HepG2 (cell line): ENCODE measurements around the gene SLC48A1. TPM values are rescaled to one million over a fixed set of nuclear protein-coding genes. Genes with fewer than 3 reads are reported as not detected.

Experiments
- ATAC-seq: fragments of 200-7000 bp; cut with Tn5 transposase; 3 replicates; pipeline ENCODE4 v1.9.1; 2020; ENCODE audit warnings: mild to moderate bottlenecking, moderate library complexity
- BruUV-seq: library from RNA; stranded (reverse); fragments of 400-500 nt; replicated peaks from 2 replicates; lab custom pipeline; 2021; lab: Mats Ljungman, UMichigan
- CTCF ChIA-PET: fragments of 300-600 bp; formaldehyde crosslinking; extraction: SDS; loops from one replicate; lab custom pipeline; 2021; ENCODE audit warnings: low total read pairs, inconsistent platforms, low intra/inter-chr PET ratio; lab: Yijun Ruan, JAX
- POLR2A ChIA-PET: fragments of 350-600 bp; sonication (Branson Sonifier 250); formaldehyde crosslinking; loops from one replicate; lab custom pipeline; 2020; ENCODE audit warnings: antibody characterized with exemption, inconsistent platforms; lab: Yijun Ruan, JAX
- DNase-seq: peaks from one replicate; pipeline ENCODE4 v3.0.0-alpha.2; 2015; ENCODE audit warnings: low spot score
- FAIRE-seq: peaks from 3 replicates; lab custom pipeline; 2011; peaks lifted over from hg19 to GRCh38; lab: Jason Lieb, UNC
- H2AFZ ChIP-seq: one replicate; pipeline ENCODE4 v1.6.1; 2011; ENCODE audit warnings: low read length, inconsistent platforms
- H3K27ac ChIP-seq: fragments of 300-600 bp; 3 replicates; pipeline ENCODE4 v1.8.0; 2011; ENCODE audit warnings: mixed run types, mild to moderate bottlenecking, mixed read lengths, low read length, inconsistent platforms; ENCODE audit not compliant: insufficient read depth; ENCODE audit errors: extremely low read length
- H3K27me3 ChIP-seq, 2 experiments: fragments of 200-600 bp in 1 of 2; 2 replicates in 1 of 2; 3 replicates in 1 of 2; pipeline versions ENCODE4 v1.6.0 to v1.8.0; 2011; ENCODE audit warnings: low read length in 2 of 2, mild to moderate bottlenecking in 2 of 2, moderate library complexity in 2 of 2, inconsistent platforms in 1 of 2; ENCODE audit not compliant: insufficient read depth in 2 of 2, control insufficient read depth in 1 of 2
- H3K36me3 ChIP-seq, 2 experiments: fragments of 200-600 bp in 1 of 2; replicated peaks in 1 of 2; 2 replicates in 1 of 2; 3 replicates in 1 of 2; pipeline versions ENCODE4 v1.5.1 to v1.8.0; 2011; ENCODE audit warnings: low read length in 2 of 2, inconsistent platforms in 1 of 2; ENCODE audit not compliant: insufficient read depth in 2 of 2, control insufficient read depth in 1 of 2
- H3K4me1 ChIP-seq: 2 replicates; pipeline ENCODE4 v1.5.1; 2012; ENCODE audit warnings: low read length, inconsistent platforms; ENCODE audit not compliant: insufficient read depth
- H3K4me2 ChIP-seq: 2 replicates; pipeline ENCODE4 v1.6.0; 2011; ENCODE audit warnings: low read depth, low read length, inconsistent platforms
- H3K4me3 ChIP-seq, 3 experiments: fragments of 200-600 bp in 1 of 3; sonication (generic), shearing (Covaris generic) in 1 of 3; replicated peaks in 1 of 3; 2 replicates each; pipeline ENCODE4 v1.5.1; 2011 to 2016; ENCODE audit warnings: low read length in 3 of 3, inconsistent platforms in 2 of 3, low read depth in 2 of 3, mild to moderate bottlenecking in 2 of 3, control low read depth in 1 of 3, mixed read lengths in 1 of 3; ENCODE audit not compliant: insufficient read depth in 1 of 3
- H3K79me2 ChIP-seq: one replicate; pipeline ENCODE4 v1.6.1; 2011; ENCODE audit warnings: low read length, inconsistent platforms; ENCODE audit not compliant: insufficient read depth
- H3K9ac ChIP-seq: 2 replicates; pipeline ENCODE4 v1.6.0; 2011; ENCODE audit warnings: mild to moderate bottlenecking, low read depth, low read length, inconsistent platforms; ENCODE audit not compliant: insufficient read depth
- H3K9me3 ChIP-seq: 2 replicates; pipeline ENCODE4 v1.5.1; 2012; ENCODE audit warnings: mild to moderate bottlenecking, low read length
- H4K20me1 ChIP-seq: 2 replicates; pipeline ENCODE4 v1.6.0; 2011; ENCODE audit warnings: inconsistent platforms, mild to moderate bottlenecking, low read length, moderate library complexity; ENCODE audit not compliant: insufficient read depth
- CHCHD3 ChIP-seq: sonication (generic); formaldehyde crosslinking; IDR thresholded peaks from 2 replicates; pipeline ENCODE4 v1.8.0; 2022; ENCODE audit warnings: mild to moderate bottlenecking, missing genetic modification reagents, moderate library complexity
- CREM ChIP-seq, 2 experiments: sonication (generic) in 1 of 2; formaldehyde crosslinking in 1 of 2; IDR thresholded peaks; 2 replicates each; pipeline versions ENCODE4 v1.4.0 to v1.6.1; 2016 to 2020; ENCODE audit warnings: antibody characterized with exemption in 1 of 2, mild to moderate bottlenecking in 1 of 2, missing genetic modification reagents in 1 of 2
- HMGA1 ChIP-seq: sonication (generic); formaldehyde crosslinking; conservative IDR thresholded peaks from 2 replicates; pipeline ENCODE4 v1.4.0; 2020; ENCODE audit warnings: missing genetic modification reagents
- HNF1B ChIP-seq: sonication (generic); formaldehyde crosslinking; IDR thresholded peaks from 2 replicates; pipeline ENCODE4 v1.5.1; 2020; ENCODE audit warnings: mild to moderate bottlenecking, moderate library complexity, missing genetic modification reagents
- KAT2B ChIP-seq: fragments of 150-350 bp; IDR thresholded peaks from 2 replicates; pipeline ENCODE4 v1.6.1; 2014; ENCODE audit warnings: low read depth, low read length, borderline replicate concordance
- KAT7 ChIP-seq: IDR thresholded peaks from 2 replicates; pipeline ENCODE4 v1.6.1; 2018; ENCODE audit warnings: borderline replicate concordance, missing compliant biosample characterization
- NONO ChIP-seq, 2 experiments: fragments of 450-650 bp in 1 of 2; sonication (generic) in 1 of 2; formaldehyde crosslinking in 1 of 2; IDR thresholded peaks in 1 of 2; conservative IDR thresholded peaks in 1 of 2; 2 replicates each; pipeline versions ENCODE4 v1.6.1 to v1.8.0; 2017 to 2022; ENCODE audit warnings: mild to moderate bottlenecking in 1 of 2, missing genetic modification reagents in 1 of 2, moderate library complexity in 1 of 2
- NPAS2 ChIP-seq: sonication (generic); formaldehyde crosslinking; IDR thresholded peaks from 2 replicates; pipeline ENCODE4 v1.8.0; 2022; ENCODE audit warnings: mild to moderate bottlenecking, missing genetic modification reagents, borderline replicate concordance
- TCF12 ChIP-seq, 2 experiments: fragments of 450-650 bp in 1 of 2; sonication (generic) in 1 of 2; formaldehyde crosslinking in 1 of 2; IDR thresholded peaks; 2 replicates each; pipeline versions ENCODE4 v1.6.1 to v1.8.0; 2017 to 2022; ENCODE audit warnings: antibody characterized with exemption in 1 of 2, mild to moderate bottlenecking in 1 of 2, missing genetic modification reagents in 1 of 2, moderate library complexity in 1 of 2
- ZFP1 ChIP-seq: IDR thresholded peaks from 2 replicates; pipeline ENCODE4 v1.6.1; 2016
- ZMYM2 ChIP-seq: sonication (generic); formaldehyde crosslinking; IDR thresholded peaks from 2 replicates; pipeline ENCODE4 v1.8.0; 2022; ENCODE audit warnings: mild to moderate bottlenecking, missing genetic modification reagents
- ZNF143 ChIP-seq: sonication (generic); formaldehyde crosslinking; IDR thresholded peaks from 2 replicates; pipeline ENCODE4 v1.4.0; 2020; ENCODE audit warnings: missing genetic modification reagents
- ZNF24 ChIP-seq: fragments of 450-650 bp; IDR thresholded peaks from 2 replicates; pipeline ENCODE4 v1.6.1; 2017; ENCODE audit warnings: antibody characterized with exemption, mild to moderate bottlenecking
- ZNF572 ChIP-seq: sonication (generic); formaldehyde crosslinking; IDR thresholded peaks from 2 replicates; pipeline ENCODE4 v1.5.1; 2020; ENCODE audit warnings: mild to moderate bottlenecking, missing genetic modification reagents
- ZNF749 ChIP-seq: sonication (generic); formaldehyde crosslinking; IDR thresholded peaks from 2 replicates; pipeline ENCODE4 v1.8.0; 2022; ENCODE audit warnings: mild to moderate bottlenecking, missing genetic modification reagents, moderate library complexity, borderline replicate concordance
- ZSCAN22 ChIP-seq: sonication (generic); formaldehyde crosslinking; IDR thresholded peaks from 2 replicates; pipeline ENCODE4 v1.4.0; 2020; ENCODE audit warnings: mild to moderate bottlenecking, missing genetic modification reagents
- WGBS: methylation state at CpG from one replicate; pipeline ENCODE4 v1.1.6; 2017; ENCODE audit warnings: low lambda C conversion rate; 5-methylcytosine and 5-hydroxymethylcytosine counted together
- in situ Hi-C: cut with HindIII; loops from 2 replicates; pipeline ENCODE4 v1.10.0; 2017; ENCODE audit warnings: low pct_unique_long_range_greater_than_20kb; ENCODE audit not compliant: extremely low pct_ligation_motif_present
- intact Hi-C: fragments of 100-400 bp; cut with micrococcal nuclease; formaldehyde crosslinking; loops from one replicate; pipeline ENCODE4 v1.10.0; 2022; ENCODE audit not compliant: unreplicated experiment
- polyA plus RNA-seq, 8 experiments: library from polyadenylated mRNA; depleted of rRNA in 3 of 8; stranded (reverse) in 7 of 8; unstranded in 1 of 8; fragments of >200 nt; fragmentation: Illumina TruSeq in 4 of 8; extraction: Trizol in 4 of 8; gene quantifications; 2 replicates each; pipeline versions ENCODE4 v1.2.1 to v1.2.3, GENCODE V29; 2011 to 2016; ENCODE audit warnings: low read depth in 4 of 8, missing spikeins in 1 of 8, mixed read lengths in 1 of 8; ENCODE audit not compliant: insufficient read depth in 1 of 8
- total RNA-seq, 5 experiments: library from RNA; depleted of rRNA; stranded (reverse); fragments of >200 nt; fragmentation: Illumina TruSeq; extraction: Trizol; gene quantifications; 2 replicates each; pipeline ENCODE4 v1.2.3, GENCODE V29; 2016; ENCODE audit warnings: low read depth in 1 of 5
- TF ChIP-seq, protein P1 (sequence below): sonication (generic); IDR thresholded peaks from 2 replicates; pipeline ENCODE4 v1.6.1; 2016; ENCODE audit warnings: low read depth, borderline replicate concordance
- TF ChIP-seq, protein P2 (sequence below): sonication (generic); formaldehyde crosslinking; IDR thresholded peaks from 2 replicates; pipeline ENCODE4 v1.8.1; 2023; ENCODE audit warnings: mild to moderate bottlenecking, moderate library complexity, missing genetic modification reagents

SLC48A1 gene
- total and polyA plus RNA-seq, 2 of the 13 experiments (the other 11 are each of a cell fraction or from before 2014, with no cell fraction given): 2.2 to 3.7 TPM

DNA sequence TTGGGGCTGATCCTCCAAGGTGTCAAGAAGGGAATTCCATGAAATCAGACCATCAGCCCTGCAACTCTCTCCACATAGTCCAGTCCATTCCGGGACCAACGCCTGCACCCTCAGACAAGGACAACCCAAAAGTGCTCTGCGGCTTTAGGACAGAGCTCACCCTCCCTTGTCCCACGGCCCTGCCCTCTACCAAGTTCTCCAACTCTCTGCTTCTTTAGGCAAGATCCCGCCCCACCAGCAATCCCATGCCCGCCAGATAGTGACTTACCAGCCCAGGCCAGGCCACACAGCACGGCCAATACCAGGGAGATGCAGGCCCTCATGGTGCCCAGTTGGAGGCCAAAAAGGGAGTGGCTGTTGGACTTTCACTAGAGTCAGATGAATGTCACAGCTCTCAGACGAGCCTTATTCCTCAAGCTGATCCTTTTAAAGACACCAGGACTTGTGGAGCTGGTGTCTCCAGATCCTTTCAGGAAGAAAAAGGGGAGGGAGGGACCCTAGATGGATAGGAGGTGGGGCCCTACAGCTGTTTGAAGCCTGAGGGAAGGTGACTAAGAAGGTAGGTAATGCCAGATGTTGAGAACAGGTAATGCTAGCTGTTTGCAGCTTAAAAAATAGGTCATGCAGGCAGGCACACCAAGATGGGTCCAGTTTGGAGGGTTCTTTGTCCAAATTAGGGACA, 47.8 kb upstream of the SLC48A1 start, which contains the start of gene ENDOU:
TSS of gene ENDOU (minus strand) at position 400 of the 682 bp plus-strand sequence. CDS start at position 323, 77 bp downstream.
- POLR2A ChIA-PET: no interaction called here
- H3K9ac ChIP-seq: no peak within 1 kb of the TSS
- H3K36me3 ChIP-seq: no peaks in the 10 kb centered on the region
- CTCF ChIA-PET: no interaction called here
- no peaks in the 10 kb centered on the region for H3K9me3 ChIP-seq
- H2AFZ ChIP-seq: no peak within 1 kb of the TSS
- no peaks in the 10 kb centered on the region for H4K20me1 ChIP-seq
- no peak within 1 kb of the TSS for H3K4me2 ChIP-seq
- 73% methylated on average over 8 of the region's 8 CpGs for WGBS
- intact Hi-C loops (no loop called here), in situ Hi-C loops (no loop called here)
- BruUV-seq: no TSS peak
- no peaks in the 10 kb centered on the region for H3K4me1 ChIP-seq
- H3K4me3 ChIP-seq: no peak within 1 kb of the TSS
- DNase-seq (no peak), FAIRE-seq (no peak), ATAC-seq (no peak)
- no peaks in the 10 kb centered on the region for H3K79me2 ChIP-seq
- H3K27me3 ChIP-seq: no peaks in the 10 kb centered on the region
- TF ChIP-seq ZNF572 (no peak), HNF1B (CRISPR knock-in tag) (no peak), TCF12 (IDR thresholded peaks at IDR 0.05) (no peak), TCF12 (CRISPR knock-in tag; IDR thresholded peaks at IDR 0.05) (no peak), CREM (IDR thresholded peaks at IDR 0.05) (no peak), CREM (CRISPR knock-in tag; IDR thresholded peaks at IDR 0.05) (no peak), ZNF749 (no peak), NONO (IDR thresholded peaks at IDR 0.05) (no peak), NONO (CRISPR knock-in tag; conservative IDR thresholded peaks at IDR 0.05) (no peak), ZFP1 (CRISPR knock-in tag) (no peak), ZNF24 (no peak), HMGA1 (no peak), ZMYM2 (no peak), KAT7 (CRISPR knock-in tag) (no peak), ZNF143 (no peak), ZSCAN22 (no peak), KAT2B (no peak), CHCHD3 (CRISPR knock-in tag) (no peak), NPAS2 (CRISPR knock-in tag) (no peak)
- TF ChIP-seq, protein P1, sequence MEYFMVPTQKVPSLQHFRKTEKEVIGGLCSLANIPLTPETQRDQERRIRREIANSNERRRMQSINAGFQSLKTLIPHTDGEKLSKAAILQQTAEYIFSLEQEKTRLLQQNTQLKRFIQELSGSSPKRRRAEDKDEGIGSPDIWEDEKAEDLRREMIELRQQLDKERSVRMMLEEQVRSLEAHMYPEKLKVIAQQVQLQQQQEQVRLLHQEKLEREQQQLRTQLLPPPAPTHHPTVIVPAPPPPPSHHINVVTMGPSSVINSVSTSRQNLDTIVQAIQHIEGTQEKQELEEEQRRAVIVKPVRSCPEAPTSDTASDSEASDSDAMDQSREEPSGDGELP: no peak
- TF ChIP-seq, protein P2, sequence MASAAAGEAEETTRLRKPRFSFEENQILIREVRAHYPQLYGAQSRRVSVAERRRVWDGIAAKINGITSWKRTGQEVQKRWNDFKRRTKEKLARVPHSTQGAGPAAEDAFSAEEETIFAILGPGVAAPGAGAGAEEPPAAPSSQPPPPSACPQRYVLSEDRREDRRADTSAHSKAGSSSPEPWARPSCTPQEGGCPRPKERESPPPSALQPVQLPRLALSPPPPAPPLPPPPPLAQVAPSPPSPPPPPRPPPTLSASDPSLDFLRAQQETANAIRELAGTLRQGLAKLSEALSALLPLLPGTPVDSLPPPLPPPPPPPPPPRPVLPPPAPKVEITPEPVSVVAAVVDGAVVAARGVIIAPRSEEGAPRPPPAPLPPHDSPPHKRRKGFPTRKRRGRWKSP (CRISPR knock-in tag): no peak
- no peak within 1 kb of the TSS for H3K27ac ChIP-seq
